Mesendoderm (in vitro differentiated cells): ENCODE data around the gene ACMSD.

Experiments
- DNase-seq: peaks from one replicate; pipeline ENCODE4 v3.0.0; 2013
- H2AK5ac ChIP-seq: 2 replicates; pipeline ENCODE4 v1.6.1; 2013; ENCODE audit warnings: low read length, inconsistent platforms
- H2BK120ac ChIP-seq: 2 replicates; pipeline ENCODE4 v1.6.1; 2013; ENCODE audit warnings: low read depth, mild to moderate bottlenecking, low read length, moderate library complexity, mixed read lengths
- H2BK15ac ChIP-seq: replicated peaks from 2 replicates; pipeline ENCODE4 v1.6.1; 2013; ENCODE audit warnings: low read depth, mild to moderate bottlenecking, moderate library complexity
- H2BK5ac ChIP-seq: 2 replicates; pipeline ENCODE4 v1.6.1; 2013; ENCODE audit warnings: low read length, inconsistent platforms
- H3K18ac ChIP-seq: 2 replicates; pipeline ENCODE4 v1.6.1; 2013; ENCODE audit warnings: mild to moderate bottlenecking, low read length, mixed read lengths
- H3K23ac ChIP-seq: one replicate; pipeline ENCODE4 v1.6.1; 2013; ENCODE audit warnings: low read length
- H3K27ac ChIP-seq: 2 replicates; pipeline ENCODE4 v1.5.1; 2013; ENCODE audit warnings: low read depth, mild to moderate bottlenecking, inconsistent platforms, low read length, moderate library complexity
- H3K27me3 ChIP-seq: 2 replicates; pipeline ENCODE4 v1.6.1; 2013; ENCODE audit warnings: low read length, control low read depth, mild to moderate bottlenecking, inconsistent platforms; ENCODE audit not compliant: insufficient read depth, poor library complexity
- H3K36me3 ChIP-seq: 2 replicates; pipeline ENCODE4 v1.6.1; 2013; ENCODE audit warnings: low read length, inconsistent platforms; ENCODE audit not compliant: control insufficient read depth, insufficient read depth
- H3K4ac ChIP-seq: one replicate; pipeline ENCODE4 v1.6.1; 2013; ENCODE audit warnings: low read depth, mild to moderate bottlenecking, low read length, moderate library complexity
- H3K4me1 ChIP-seq: 2 replicates; pipeline ENCODE4 v1.6.1; 2013; ENCODE audit warnings: low read depth, low read length, inconsistent platforms; ENCODE audit not compliant: control insufficient read depth
- H3K4me2 ChIP-seq: 2 replicates; pipeline ENCODE4 v1.6.1; 2013; ENCODE audit warnings: low read length
- H3K4me3 ChIP-seq: 2 replicates; pipeline ENCODE4 v1.5.1; 2013; ENCODE audit warnings: mild to moderate bottlenecking, low read length
- H3K56ac ChIP-seq: one replicate; pipeline ENCODE4 v1.6.1; 2013; ENCODE audit warnings: low read length
- H3K79me1 ChIP-seq: 2 replicates; pipeline ENCODE4 v1.6.1; 2013; ENCODE audit warnings: low read length, inconsistent platforms
- H3K79me2 ChIP-seq: 2 replicates; pipeline ENCODE4 v1.6.1; 2013; ENCODE audit warnings: mild to moderate bottlenecking, low read length; ENCODE audit not compliant: control insufficient read depth, insufficient read depth
- H3K9ac ChIP-seq: 2 replicates; pipeline ENCODE4 v1.6.1; 2013; ENCODE audit warnings: low read length, inconsistent platforms
- H4K5ac ChIP-seq: one replicate; pipeline ENCODE4 v1.6.1; 2013; ENCODE audit warnings: low read length
- H4K8ac ChIP-seq: one replicate; pipeline ENCODE4 v1.6.1; 2013; ENCODE audit warnings: low read depth, mild to moderate bottlenecking, control low read depth, low read length, moderate library complexity
- WGBS: extraction: QIAGEN DNeasy Blood & Tissue Kit; methylation state at CpG from one replicate; pipeline ENCODE4 v1.1.7; 2013; ENCODE audit warnings: low lambda C conversion rate, missing lambda C conversion rate; ENCODE audit not compliant: insufficient coverage; ENCODE audit errors: extremely low coverage; 5-methylcytosine and 5-hydroxymethylcytosine counted together

ACMSD gene

DNA sequence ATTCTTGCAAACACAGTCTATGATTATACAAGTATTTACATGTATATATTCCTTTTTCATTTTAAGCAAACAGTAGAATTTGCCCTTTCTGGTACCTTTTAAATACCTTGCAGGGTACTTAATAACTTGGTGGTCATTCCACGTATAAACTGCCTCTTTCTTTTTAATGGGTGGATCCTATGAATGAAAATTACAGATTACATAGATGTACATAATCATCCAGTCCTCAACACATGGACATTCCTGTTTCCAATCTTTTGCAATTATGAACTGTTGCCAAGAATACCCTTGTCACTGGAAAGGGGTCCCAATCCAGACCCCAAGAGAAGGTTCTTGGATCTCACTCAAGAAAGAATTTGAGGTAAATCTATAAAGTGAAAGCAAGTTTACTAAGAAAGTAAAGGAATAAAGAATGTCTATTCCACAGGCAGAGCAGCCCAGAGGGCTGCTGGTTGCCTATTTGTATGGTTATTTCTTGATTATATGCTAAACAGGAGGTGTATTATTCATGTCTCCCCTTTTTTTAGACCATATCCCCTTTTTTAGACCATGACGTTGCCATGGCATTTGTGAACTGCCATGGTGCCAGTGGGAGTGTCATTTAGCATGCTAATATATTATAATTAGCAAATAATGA lies 72.5 kb downstream of the ACMSD start:
- DNase-seq: no peak
- H4K5ac ChIP-seq: no peak overlapping the region

DNA sequence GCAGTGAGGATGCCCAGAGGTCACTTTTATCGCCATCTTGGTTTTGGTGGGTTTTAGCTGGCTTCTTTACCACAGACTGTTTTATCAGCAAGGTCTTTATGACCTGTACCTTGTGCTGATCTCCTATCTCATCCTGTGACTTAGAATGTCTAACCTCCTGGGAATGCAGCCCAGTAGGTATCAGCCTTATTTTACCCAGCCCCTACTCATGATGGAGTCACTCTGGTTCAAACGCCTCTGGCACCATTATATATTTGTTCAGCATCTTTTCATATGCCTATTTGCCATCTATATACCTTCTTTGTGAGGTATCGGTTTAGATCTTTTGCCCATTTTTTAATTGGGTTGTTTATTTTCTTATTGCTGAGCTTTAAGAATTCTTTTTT lies 73.0 kb downstream of the ACMSD start:
- WGBS: no CpG with 5 or more reads among the region's 3 CpGs
- no peaks in the 10 kb centered on the region for H3K27me3 ChIP-seq
- no peak overlapping the region for H4K8ac ChIP-seq
- H3K4me1 ChIP-seq: no peaks in the 10 kb centered on the region
- H3K79me1 ChIP-seq: no peaks in the 10 kb centered on the region
- H3K4me3 ChIP-seq: no peak overlapping the region
- no peak overlapping the region for H2BK15ac ChIP-seq
- no peak overlapping the region for H3K4me2 ChIP-seq
- H3K79me2 ChIP-seq: no peaks in the 10 kb centered on the region
- no peak overlapping the region for H2BK120ac ChIP-seq
- H3K9ac ChIP-seq: no peak overlapping the region
- no peak overlapping the region for H2BK5ac ChIP-seq
- no peak overlapping the region for H3K4ac ChIP-seq
- H3K18ac ChIP-seq: no peak overlapping the region
- H3K36me3 ChIP-seq: no peaks in the 10 kb centered on the region
- no peak overlapping the region for H2AK5ac ChIP-seq
- H3K27ac ChIP-seq: no peak overlapping the region
- no peak overlapping the region for H3K23ac ChIP-seq
- H4K5ac ChIP-seq: no peak overlapping the region
- DNase-seq: no peak
- no peak overlapping the region for H3K56ac ChIP-seq

More for the DNA sequence above, 72.5 kb downstream of the ACMSD start:
- Histone ChIP-seq H4K8ac (no peak overlapping the region), H2BK120ac (no peak overlapping the region), H2BK5ac (no peak overlapping the region), H3K79me2 (no peaks in the 10 kb centered on the region), H3K79me1 (no peaks in the 10 kb centered on the region), H3K4me1 (no peaks in the 10 kb centered on the region), H3K18ac (no peak overlapping the region), H3K4me3 (no peak overlapping the region), H3K36me3 (no peaks in the 10 kb centered on the region), H2BK15ac (no peak overlapping the region), H3K4ac (no peak overlapping the region), H3K27me3 (no peaks in the 10 kb centered on the region), H3K56ac (no peak overlapping the region), H3K9ac (no peak overlapping the region), H3K4me2 (no peak overlapping the region), H3K27ac (no peak overlapping the region), H2AK5ac (no peak overlapping the region), H3K23ac (no peak overlapping the region)
- WGBS: no CpG with 5 or more reads among the region's 2 CpGs

DNA sequence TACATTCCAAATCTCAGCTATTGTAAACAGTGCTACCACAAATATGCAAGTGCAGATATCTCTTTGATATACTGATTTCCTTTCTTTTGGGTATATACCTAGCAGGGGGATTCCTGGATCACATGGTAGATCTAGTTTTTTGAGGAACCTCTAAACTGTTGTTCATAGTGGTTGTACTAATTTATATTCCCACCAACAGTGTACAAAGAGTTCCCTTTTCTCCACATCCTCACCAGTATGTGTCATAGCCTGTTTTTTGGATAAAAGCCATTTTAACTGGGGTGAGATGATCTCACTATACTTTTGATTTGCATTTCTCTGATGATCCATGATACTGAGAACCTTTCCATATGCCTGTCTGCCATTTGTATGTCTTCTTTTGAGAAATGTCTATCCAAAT lies 73.9 kb downstream of the ACMSD start:
- H3K9ac ChIP-seq: no peak overlapping the region
- no peak overlapping the region for H3K27ac ChIP-seq
- H3K36me3 ChIP-seq: no peaks in the 10 kb centered on the region
- no peak overlapping the region for H3K18ac ChIP-seq
- H3K4me3 ChIP-seq: no peak overlapping the region
- H3K4me2 ChIP-seq: no peak overlapping the region
- H2BK15ac ChIP-seq: no peak overlapping the region
- no peak overlapping the region for H3K4ac ChIP-seq
- no peak overlapping the region for H4K5ac ChIP-seq
- H2AK5ac ChIP-seq: no peak overlapping the region
- no peaks in the 10 kb centered on the region for H3K79me2 ChIP-seq
- H3K56ac ChIP-seq: no peak overlapping the region
- no peaks in the 10 kb centered on the region for H3K4me1 ChIP-seq
- H2BK120ac ChIP-seq: no peak overlapping the region
- H3K79me1 ChIP-seq: no peaks in the 10 kb centered on the region
- no peaks in the 10 kb centered on the region for H3K27me3 ChIP-seq
- H4K8ac ChIP-seq: no peak overlapping the region
- H3K23ac ChIP-seq: no peak overlapping the region
- DNase-seq: no peak
- H2BK5ac ChIP-seq: no peak overlapping the region

DNA sequence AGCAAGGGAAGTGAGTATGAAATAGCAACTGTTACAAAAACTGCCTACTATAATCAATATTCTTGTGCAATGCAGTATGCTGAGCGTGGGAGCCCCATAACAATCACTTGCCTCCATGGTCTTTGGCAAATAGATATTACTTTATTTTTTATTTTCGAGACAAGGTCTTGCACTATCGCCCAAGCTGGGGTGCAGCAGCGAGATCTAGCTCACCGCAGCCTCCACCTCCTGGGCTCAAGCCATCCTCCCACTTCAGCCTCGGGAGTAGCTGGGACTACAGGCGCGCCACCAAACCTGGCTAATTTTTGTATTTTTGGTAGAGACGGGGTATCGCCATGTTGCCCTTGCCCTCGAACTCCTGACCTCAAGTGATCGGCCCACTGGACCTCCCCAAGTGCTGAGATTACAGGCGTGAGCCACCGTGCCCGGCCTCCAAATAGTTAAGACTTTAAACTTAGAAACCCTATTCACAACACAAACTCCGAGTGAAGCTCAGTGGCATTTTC lies 79.0 kb downstream of the ACMSD start:
- no peaks in the 10 kb centered on the region for H3K27me3 ChIP-seq
- H3K23ac ChIP-seq: no peak overlapping the region
- H3K56ac ChIP-seq: peak overlapping the region; percentile 90
- no peak overlapping the region for H4K5ac ChIP-seq
- peak overlapping the region; percentile 94 for H3K27ac ChIP-seq
- no peak for DNase-seq
- no peaks in the 10 kb centered on the region for H3K36me3 ChIP-seq
- no peaks in the 10 kb centered on the region for H3K4me1 ChIP-seq
- H2BK15ac ChIP-seq: no peak overlapping the region
- WGBS: no CpG with 5 or more reads among the region's 16 CpGs
- no peak overlapping the region for H2BK120ac ChIP-seq
- H3K9ac ChIP-seq: peak overlapping the region; percentile 66
- no peak overlapping the region for H3K18ac ChIP-seq
- no peak overlapping the region for H2AK5ac ChIP-seq
- peaks cover 26% of the 10 kb centered on the region for H3K79me2 ChIP-seq
- peak overlapping the region; percentile 39 for H4K8ac ChIP-seq
- no peaks in the 10 kb centered on the region for H3K79me1 ChIP-seq
- H3K4me3 ChIP-seq: peak overlapping the region; percentile 45
- H3K4ac ChIP-seq: no peak overlapping the region
- no peak overlapping the region for H2BK5ac ChIP-seq
- H3K4me2 ChIP-seq: peak overlapping the region; percentile 21

DNA sequence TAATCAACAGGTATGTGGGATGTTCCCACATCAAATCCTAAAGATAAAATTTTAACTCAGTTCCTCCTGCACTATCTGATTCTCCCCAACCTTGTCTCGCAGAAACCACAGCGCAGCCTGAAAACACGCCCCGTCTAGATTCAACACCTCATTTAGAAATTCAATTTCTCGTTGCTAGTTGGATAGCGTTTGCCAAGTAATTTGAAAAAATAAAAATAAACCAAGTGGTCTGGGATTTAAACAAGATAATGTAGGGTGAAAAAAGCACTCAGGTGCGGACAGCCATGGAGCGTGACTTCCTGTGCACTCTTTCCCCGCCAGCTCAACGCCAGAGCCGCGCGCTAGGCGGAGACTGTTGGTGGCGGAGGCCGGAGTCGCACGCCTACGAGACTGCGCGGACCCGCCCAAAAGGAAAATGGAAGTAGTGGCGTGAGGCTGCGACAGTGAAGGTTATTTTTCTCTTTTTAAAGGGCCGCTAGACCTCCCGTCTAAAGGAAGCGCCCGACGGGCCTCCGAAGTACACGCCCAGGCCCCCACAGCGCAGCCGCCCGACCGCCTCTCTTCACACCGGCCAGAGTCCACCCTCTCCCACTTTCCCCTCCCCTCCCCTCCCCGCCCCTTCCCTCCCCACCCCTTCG lies 79.6 kb downstream of the ACMSD start:
- H4K8ac ChIP-seq: peak overlapping the region; percentile 76
- WGBS: no CpG with 5 or more reads among the region's 38 CpGs
- H3K56ac ChIP-seq: peak overlapping the region; percentile 90

More for the DNA sequence above, 79.6 kb downstream of the ACMSD start:
- Histone ChIP-seq H2BK15ac (no peak overlapping the region), H3K4me1 (no peaks in the 10 kb centered on the region), H3K36me3 (no peaks in the 10 kb centered on the region), H2AK5ac (no peak overlapping the region), H3K9ac (peak overlapping the region; percentile 66), H3K27ac (peak overlapping the region; percentile 94), H3K4me3 (peak overlapping the region; percentile 45), H4K5ac (no peak overlapping the region), H3K18ac (peak overlapping the region; percentile 56), H3K4me2 (peak overlapping the region; percentile 21), H3K4ac (no peak overlapping the region), H2BK5ac (no peak overlapping the region), H3K23ac (no peak overlapping the region), H3K79me1 (no peaks in the 10 kb centered on the region), H2BK120ac (no peak overlapping the region), H3K79me2 (peaks cover 31% of the 10 kb centered on the region), H3K27me3 (no peaks in the 10 kb centered on the region)
- DNase-seq: no peak
